ENCODE data around the gene USP7. TPM values are rescaled to one million over a fixed set of nuclear protein-coding genes. Genes with fewer than 3 reads are reported as not detected.
A peak's percentile ranks its signal among the peaks of the same experiment; 100 is the strongest.

USP7 gene
- polyA plus RNA-seq, 1 of the 3 experiments (the other 2 are of a cell fraction): 8.6 TPM

DNA sequence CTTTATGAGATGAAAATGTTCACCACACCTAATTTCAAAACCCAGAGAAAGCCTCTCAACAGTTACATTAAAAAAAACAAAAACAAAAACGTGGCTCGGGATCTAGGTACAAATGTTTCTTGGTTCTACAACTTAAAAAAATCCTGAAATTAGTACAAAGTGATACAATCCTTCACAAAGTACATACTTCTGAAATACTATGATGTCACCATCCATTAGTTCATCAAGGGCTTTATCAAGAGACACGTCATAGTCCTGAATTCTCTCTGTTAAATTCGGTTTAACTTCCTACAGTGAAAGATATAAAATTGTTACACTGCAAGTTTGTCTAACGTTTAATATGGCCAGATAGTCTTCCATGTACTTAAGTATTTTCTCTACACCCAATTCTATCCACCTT lies 63.4 kb downstream of the USP7 start:
- Histone ChIP-seq H3K4me2 (no peak overlapping the region), H3K9ac (no peak overlapping the region), H3K36me3 (replicated peaks in 1 of 2; ENCODE audit: control insufficient read depth in 1 of 2, insufficient read depth in 2 of 2, low read length in 1 of 2) (peaks cover 71 to 87% of the 10 kb centered on the region in 2 experiments), H3K79me2 (ENCODE audit: insufficient read depth) (no peaks in the 10 kb centered on the region), H3K4me1 (ENCODE audit: control insufficient read depth in 1 of 2, insufficient read depth in 2 of 2, low read depth in 1 of 2, low read length in 1 of 2) (no peaks in the 10 kb centered on the region), H3K27me3 (ENCODE audit: insufficient read depth) (no peaks in the 10 kb centered on the region), H3F3A (replicated peaks; ENCODE audit: insufficient read depth) (peaks cover 5% of the 10 kb centered on the region), H3K9me3 (no peaks in the 10 kb centered on the region), H3K9me2 (no peaks in the 10 kb centered on the region), H3K4me3 (ENCODE audit: low read depth in 2 of 2, low read length in 1 of 2) (no peak overlapping the region), H2AFZ (ENCODE audit: low read depth) (no peak overlapping the region), H3K27ac (ENCODE audit: low read depth in 2 of 2, low read length in 1 of 2) (no peak overlapping the region), H4K20me1 (ENCODE audit: insufficient read depth) (no peaks in the 10 kb centered on the region)
- 89% methylated on average over 5 of the region's 5 CpGs for WGBS (ENCODE audit: low lambda C conversion rate)
- TF ChIP-seq, protein P1, sequence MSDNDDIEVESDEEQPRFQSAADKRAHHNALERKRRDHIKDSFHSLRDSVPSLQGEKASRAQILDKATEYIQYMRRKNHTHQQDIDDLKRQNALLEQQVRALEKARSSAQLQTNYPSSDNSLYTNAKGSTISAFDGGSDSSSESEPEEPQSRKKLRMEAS (IDR thresholded peaks at IDR 0.05; ENCODE audit: low read depth): no peak
- no peak for TF ChIP-seq EP300 (IDR thresholded peaks at IDR 0.05; ENCODE audit: borderline replicate concordance in 1 of 2, low read depth in 1 of 2, low read length in 1 of 2)
- no peak for TF ChIP-seq EZH2phosphoT487 (IDR thresholded peaks at IDR 0.05; ENCODE audit: borderline replicate concordance, low read depth)
- no peak for TF ChIP-seq SIN3A (IDR thresholded peaks at IDR 0.05; ENCODE audit: borderline replicate concordance, low read depth, low read length)
- no peak for TF ChIP-seq CHD2 (IDR thresholded peaks at IDR 0.05; ENCODE audit: low read length, partially characterized antibody)
- TF ChIP-seq YY1 (IDR thresholded peaks at IDR 0.05; ENCODE audit: low read depth): no peak
- TF ChIP-seq, protein P2, sequence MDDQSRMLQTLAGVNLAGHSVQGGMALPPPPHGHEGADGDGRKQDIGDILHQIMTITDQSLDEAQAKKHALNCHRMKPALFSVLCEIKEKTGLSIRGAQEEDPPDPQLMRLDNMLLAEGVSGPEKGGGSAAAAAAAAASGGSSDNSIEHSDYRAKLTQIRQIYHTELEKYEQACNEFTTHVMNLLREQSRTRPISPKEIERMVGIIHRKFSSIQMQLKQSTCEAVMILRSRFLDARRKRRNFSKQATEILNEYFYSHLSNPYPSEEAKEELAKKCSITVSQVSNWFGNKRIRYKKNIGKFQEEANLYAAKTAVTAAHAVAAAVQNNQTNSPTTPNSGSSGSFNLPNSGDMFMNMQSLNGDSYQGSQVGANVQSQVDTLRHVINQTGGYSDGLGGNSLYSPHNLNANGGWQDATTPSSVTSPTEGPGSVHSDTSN (IDR thresholded peaks at IDR 0.05): no peak
- no peak for TF ChIP-seq NRF1 (IDR thresholded peaks at IDR 0.05; ENCODE audit: low read depth, low read length)
- no peak for TF ChIP-seq TEAD4 (IDR thresholded peaks at IDR 0.05; ENCODE audit: borderline replicate concordance, insufficient read depth)
- TF ChIP-seq RAD21 (IDR thresholded peaks at IDR 0.05; ENCODE audit: low read length): no peak
- no peak for TF ChIP-seq MEF2A (IDR thresholded peaks at IDR 0.05; ENCODE audit: borderline replicate concordance, low read depth)
- TF ChIP-seq FOXJ3 (CRISPR knock-in tag; IDR thresholded peaks at IDR 0.05): no peak
- no peak for TF ChIP-seq FOXM1 (IDR thresholded peaks at IDR 0.05; ENCODE audit: low read depth)
- no peak for TF ChIP-seq JUND (IDR thresholded peaks at IDR 0.05)
- TF ChIP-seq RFX5 (IDR thresholded peaks at IDR 0.05; ENCODE audit: low read length): no peak
- no peak for DNase-seq
- CTCF ChIA-PET: interaction anchor here (1.1 to 2.5 kb wide), 11 partner anchors 12 to 265 kb away, joined by 3 to 10 read pairs (median 4); no protein-coding TSS in a partner anchor
- POLR2A ChIA-PET: no interaction called here

DNA sequence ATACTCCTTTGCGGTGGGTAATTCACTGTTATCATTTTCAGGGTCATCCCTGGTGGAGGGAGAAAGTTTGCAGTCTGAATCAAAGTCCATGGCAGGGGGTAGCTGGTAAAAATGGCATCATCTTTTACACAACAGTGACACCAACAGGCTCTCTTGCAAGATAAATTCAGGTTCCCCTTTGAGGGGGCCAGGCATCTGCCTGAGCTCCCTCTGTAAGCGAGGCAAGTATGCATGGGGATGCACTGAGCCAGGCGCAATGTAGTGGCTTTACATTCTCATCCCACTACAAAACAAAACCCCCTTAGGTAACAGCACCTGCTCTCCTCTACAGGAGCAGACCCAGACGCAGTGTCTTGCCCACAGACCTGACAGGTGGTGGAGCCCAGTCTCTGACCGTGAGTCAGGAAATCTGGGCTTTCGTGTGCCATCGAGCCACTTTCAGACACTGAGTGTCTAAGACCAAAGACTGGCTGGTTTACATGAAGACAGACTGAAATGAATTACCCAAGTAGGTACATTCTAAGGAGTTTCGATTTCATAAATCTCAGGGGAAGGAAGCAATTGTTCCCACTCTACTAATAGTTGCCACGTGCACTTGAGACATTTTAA lies 63.9 kb downstream of the USP7 start:
- 97% methylated on average over 6 of the region's 9 CpGs for WGBS (ENCODE audit: low lambda C conversion rate)
- H4K20me1 ChIP-seq (ENCODE audit: insufficient read depth): no peaks in the 10 kb centered on the region
- no peak overlapping the region for H3K4me3 ChIP-seq (ENCODE audit: low read depth in 2 of 2, low read length in 1 of 2)
- DNase-seq: no peak
- no peaks in the 10 kb centered on the region for H3K4me1 ChIP-seq (ENCODE audit: control insufficient read depth in 1 of 2, insufficient read depth in 2 of 2, low read depth in 1 of 2, low read length in 1 of 2)
- H3K4me2 ChIP-seq: no peak overlapping the region
- H3K36me3 ChIP-seq (replicated peaks in 1 of 2; ENCODE audit: control insufficient read depth in 1 of 2, insufficient read depth in 2 of 2, low read length in 1 of 2): peaks cover 72 to 87% of the 10 kb centered on the region in 2 experiments
- H3F3A ChIP-seq (replicated peaks; ENCODE audit: insufficient read depth): peaks cover 5% of the 10 kb centered on the region
- no peak overlapping the region for H3K27ac ChIP-seq (ENCODE audit: low read depth in 2 of 2, low read length in 1 of 2)
- ChIA-PET CTCF (interaction anchor here (1.2 to 2.5 kb wide), 9 partner anchors 11 to 264 kb away, joined by 3 to 14 read pairs (median 4); no protein-coding TSS in a partner anchor), POLR2A (no interaction called here)
- H3K9me2 ChIP-seq: no peaks in the 10 kb centered on the region
- no peaks in the 10 kb centered on the region for H3K79me2 ChIP-seq (ENCODE audit: insufficient read depth)
- H2AFZ ChIP-seq (ENCODE audit: low read depth): no peak overlapping the region
- H3K9me3 ChIP-seq: no peaks in the 10 kb centered on the region
- no peak overlapping the region for H3K9ac ChIP-seq
- no peaks in the 10 kb centered on the region for H3K27me3 ChIP-seq (ENCODE audit: insufficient read depth)
- peak; percentile 1; the same call in 1 of the 2 replicates for TF ChIP-seq RAD21 (IDR thresholded peaks at IDR 0.05; ENCODE audit: low read length)
- no peak for TF ChIP-seq TEAD4 (IDR thresholded peaks at IDR 0.05; ENCODE audit: borderline replicate concordance, insufficient read depth)
